ENCODE results near the gene BEND6. TPM values are rescaled to one million over a fixed set of nuclear protein-coding genes. Genes with fewer than 3 reads are reported as not detected.

Gene BEND6
- total RNA-seq, 3 donors from 2014 or later, result 0.33 to 1.0 (median 0.80) TPM

- intact Hi-C loops (cut with DNase I; ENCODE audit: low total_unique reads), result no loop called here
- Histone ChIP-seq H3K27me3 (no peaks in the 10 kb centered on the region), H3K36me3 (no peaks in the 10 kb centered on the region), H3K9me3 (no peaks in the 10 kb centered on the region), H3K27ac (no peak overlapping the region), H3K4me3 (no peak overlapping the region), H3K4me1 (no peaks in the 10 kb centered on the region)
- TF ChIP-seq POLR2AphosphoS5 (IDR thresholded peaks at IDR 0.05), result no peak
- TF ChIP-seq POLR2A (IDR thresholded peaks at IDR 0.05), result no peak
- no peak for TF ChIP-seq CTCF (IDR thresholded peaks at IDR 0.05)
- no peak for DNase-seq (ENCODE audit: low spot score in 2 of 2)
These were observed 30.0 kb downstream of the BEND6 start for GRCh38 chr6:56984884-56985283.

GRCh38 chr6:56986611-56987010, 31.7 kb downstream of the BEND6 start:
- Histone ChIP-seq H3K27ac (no peak overlapping the region), H3K9me3 (no peaks in the 10 kb centered on the region), H3K36me3 (no peaks in the 10 kb centered on the region), H3K4me3 (no peak overlapping the region), H3K4me1 (no peaks in the 10 kb centered on the region), H3K27me3 (no peaks in the 10 kb centered on the region)
- intact Hi-C loops (cut with DNase I; ENCODE audit: low total_unique reads), result no loop called here
- no peak for DNase-seq (ENCODE audit: low spot score in 2 of 2)
- TF ChIP-seq POLR2AphosphoS5 (IDR thresholded peaks at IDR 0.05) (no peak), CTCF (IDR thresholded peaks at IDR 0.05) (no peak), POLR2A (IDR thresholded peaks at IDR 0.05) (no peak)

- Histone ChIP-seq H3K36me3 (no peaks in the 10 kb centered on the region), H3K4me1 (no peaks in the 10 kb centered on the region), H3K27ac (no peak overlapping the region), H3K4me3 (no peak overlapping the region), H3K9me3 (no peaks in the 10 kb centered on the region), H3K27me3 (no peaks in the 10 kb centered on the region)
- TF ChIP-seq CTCF (IDR thresholded peaks at IDR 0.05), result no peak
- TF ChIP-seq POLR2A (IDR thresholded peaks at IDR 0.05), result no peak
- no peak for TF ChIP-seq POLR2AphosphoS5 (IDR thresholded peaks at IDR 0.05)
- intact Hi-C loops (cut with DNase I; ENCODE audit: low total_unique reads), result no loop called here
- DNase-seq (ENCODE audit: low spot score in 2 of 2), result no peak
These were observed 33.2 kb downstream of the BEND6 start for GRCh38 chr6:56988145-56988544.

GRCh38 chr6:56992036-56992435, 37.1 kb downstream of the BEND6 start:
- no peak for TF ChIP-seq CTCF (IDR thresholded peaks at IDR 0.05)
- H3K36me3 ChIP-seq, result no peaks in the 10 kb centered on the region
- H3K27me3 ChIP-seq, result no peaks in the 10 kb centered on the region
- no peak for DNase-seq (ENCODE audit: low spot score in 2 of 2)
- H3K27ac ChIP-seq, result no peak overlapping the region
- H3K4me1 ChIP-seq, result no peaks in the 10 kb centered on the region
- intact Hi-C loops (cut with DNase I; ENCODE audit: low total_unique reads), result no loop called here
- no peak overlapping the region for H3K4me3 ChIP-seq
- H3K9me3 ChIP-seq, result no peaks in the 10 kb centered on the region

GRCh38 chr6:56992703-56993102, 37.8 kb downstream of the BEND6 start:
- no peak for TF ChIP-seq POLR2AphosphoS5 (IDR thresholded peaks at IDR 0.05)
- no peak for TF ChIP-seq POLR2A (IDR thresholded peaks at IDR 0.05)
- no peak for TF ChIP-seq CTCF (IDR thresholded peaks at IDR 0.05)
- no peak for DNase-seq (ENCODE audit: low spot score in 2 of 2)
- Histone ChIP-seq H3K27me3 (no peaks in the 10 kb centered on the region), H3K4me3 (no peak overlapping the region), H3K36me3 (no peaks in the 10 kb centered on the region), H3K27ac (no peak overlapping the region), H3K9me3 (no peaks in the 10 kb centered on the region), H3K4me1 (no peaks in the 10 kb centered on the region)
- intact Hi-C loops (cut with DNase I; ENCODE audit: low total_unique reads), result no loop called here
